Lower leg skin (tissue), 3 donors: Measurements from ENCODE around the gene PPP2R5C.

Experiments used
- CTCF ChIP-seq, 3 donors: fragments of 450-650 bp; IDR thresholded peaks; one replicate each; pipeline ENCODE4 v1.5.1; 2016; ENCODE audit warnings: antibody characterized with exemption in 3 of 3, mild to moderate bottlenecking in 3 of 3, moderate library complexity in 2 of 3
- POLR2A ChIP-seq, 2 donors: fragments of 450-650 bp; IDR thresholded peaks; one replicate each; pipeline ENCODE4 v1.6.1; 2016 to 2017; ENCODE audit warnings: antibody characterized with exemption in 2 of 2, mild to moderate bottlenecking in 1 of 2, moderate library complexity in 1 of 2

- TF ChIP-seq CTCF (IDR thresholded peaks at IDR 0.05) = no peak
- TF ChIP-seq POLR2A (IDR thresholded peaks at IDR 0.05) = no peak
Measured at GRCh38 chr14:101920271-101920670, 158.8 kb downstream of the PPP2R5C start.
